ENCODE results near the gene CAP2. TPM values are rescaled to one million over a fixed set of nuclear protein-coding genes. Genes with fewer than 3 reads are reported as not detected.

Gene CAP2
- total and polyA plus RNA-seq, 8 donors, result 0.61 to 78.8 (median 4.2) TPM

DNA sequence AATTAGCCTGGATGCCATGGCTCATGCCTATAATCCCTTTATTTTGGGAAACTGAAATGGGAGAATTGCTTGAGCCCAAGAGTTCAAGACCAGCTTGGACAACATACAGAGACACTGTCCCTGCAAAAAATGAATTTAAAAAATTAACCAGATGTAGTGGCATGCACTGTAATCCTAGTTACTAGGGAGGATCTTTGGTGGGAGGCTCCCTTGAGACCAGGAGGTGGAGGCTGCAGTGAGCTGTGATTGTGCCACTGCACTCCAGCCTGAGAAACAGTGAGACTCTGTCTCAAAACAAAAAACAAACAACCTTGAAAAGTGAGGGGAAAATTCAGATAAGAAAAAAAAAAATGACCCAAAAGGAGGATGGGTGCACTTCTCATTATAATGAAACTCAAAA, 23.4 kb downstream of the CAP2 start:
- no peaks in the 10 kb centered on the region for H3K27me3 ChIP-seq
- H3K36me3 ChIP-seq, result no peaks in the 10 kb centered on the region
- no peak for DNase-seq
- no peak overlapping the region for H3K4me3 ChIP-seq
- TF ChIP-seq, protein P1, sequence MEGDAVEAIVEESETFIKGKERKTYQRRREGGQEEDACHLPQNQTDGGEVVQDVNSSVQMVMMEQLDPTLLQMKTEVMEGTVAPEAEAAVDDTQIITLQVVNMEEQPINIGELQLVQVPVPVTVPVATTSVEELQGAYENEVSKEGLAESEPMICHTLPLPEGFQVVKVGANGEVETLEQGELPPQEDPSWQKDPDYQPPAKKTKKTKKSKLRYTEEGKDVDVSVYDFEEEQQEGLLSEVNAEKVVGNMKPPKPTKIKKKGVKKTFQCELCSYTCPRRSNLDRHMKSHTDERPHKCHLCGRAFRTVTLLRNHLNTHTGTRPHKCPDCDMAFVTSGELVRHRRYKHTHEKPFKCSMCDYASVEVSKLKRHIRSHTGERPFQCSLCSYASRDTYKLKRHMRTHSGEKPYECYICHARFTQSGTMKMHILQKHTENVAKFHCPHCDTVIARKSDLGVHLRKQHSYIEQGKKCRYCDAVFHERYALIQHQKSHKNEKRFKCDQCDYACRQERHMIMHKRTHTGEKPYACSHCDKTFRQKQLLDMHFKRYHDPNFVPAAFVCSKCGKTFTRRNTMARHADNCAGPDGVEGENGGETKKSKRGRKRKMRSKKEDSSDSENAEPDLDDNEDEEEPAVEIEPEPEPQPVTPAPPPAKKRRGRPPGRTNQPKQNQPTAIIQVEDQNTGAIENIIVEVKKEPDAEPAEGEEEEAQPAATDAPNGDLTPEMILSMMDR (IDR thresholded peaks at IDR 0.05), result no peak
- TF ChIP-seq POLR2A (IDR thresholded peaks at IDR 0.05), result no peak
- TF ChIP-seq POLR2AphosphoS5 (IDR thresholded peaks at IDR 0.05), result no peak
- no peak for TF ChIP-seq EP300 (IDR thresholded peaks at IDR 0.05)
- no peaks in the 10 kb centered on the region for H3K9me3 ChIP-seq
- H3K27ac ChIP-seq, result no peak overlapping the region
- intact Hi-C loops (cut with DNase I; ENCODE audit: low total_unique reads), result no loop called here
- H3K4me1 ChIP-seq, result peaks cover 0 to 23% (median 4%) of the 10 kb centered on the region in 4 donors

GRCh38 chr6:17417817-17418216, 24.4 kb downstream of the CAP2 start:
- Histone ChIP-seq H3K9me3 (no peaks in the 10 kb centered on the region), H3K4me1 (peaks cover 0 to 22% (median 4%) of the 10 kb centered on the region in 4 donors), H3K36me3 (no peaks in the 10 kb centered on the region), H3K4me3 (no peak overlapping the region), H3K27me3 (no peaks in the 10 kb centered on the region), H3K27ac (peak overlapping the region in 4 of 5 donors; percentile 14 to 63 (median 31))
- intact Hi-C loops (cut with DNase I; ENCODE audit: low total_unique reads), result no loop called here
- WGBS, 5 donors, result 51 to 83% (median 64%) methylated on average over 4 of the region's 4 CpGs
- TF ChIP-seq EP300 (IDR thresholded peaks at IDR 0.05), result no peak
- no peak for TF ChIP-seq POLR2A (IDR thresholded peaks at IDR 0.05)
- TF ChIP-seq POLR2AphosphoS5 (IDR thresholded peaks at IDR 0.05), result no peak
- TF ChIP-seq, protein P1 (IDR thresholded peaks at IDR 0.05), result no peak
- peak in 1 of 2 donors; percentile 20 for DNase-seq

GRCh38 chr6:17418281-17419188, 25.1 kb downstream of the CAP2 start:
- 57 to 74% (median 71%) methylated on average over 12 of the region's 12 CpGs for WGBS, 5 donors
- Histone ChIP-seq H3K27me3 (no peaks in the 10 kb centered on the region), H3K4me3 (no peak overlapping the region), H3K36me3 (no peaks in the 10 kb centered on the region), H3K4me1 (peaks cover 0 to 17% (median 4%) of the 10 kb centered on the region in 4 donors), H3K27ac (peak overlapping the region in 4 of 5 donors; percentile 14 to 63 (median 31)), H3K9me3 (no peaks in the 10 kb centered on the region)
- intact Hi-C loops (cut with DNase I; ENCODE audit: low total_unique reads), result no loop called here
- TF ChIP-seq POLR2AphosphoS5 (IDR thresholded peaks at IDR 0.05) (no peak), POLR2A (IDR thresholded peaks at IDR 0.05) (no peak), EP300 (IDR thresholded peaks at IDR 0.05) (no peak)
- TF ChIP-seq, protein P1 (IDR thresholded peaks at IDR 0.05), result no peak
- no peak for DNase-seq

DNA sequence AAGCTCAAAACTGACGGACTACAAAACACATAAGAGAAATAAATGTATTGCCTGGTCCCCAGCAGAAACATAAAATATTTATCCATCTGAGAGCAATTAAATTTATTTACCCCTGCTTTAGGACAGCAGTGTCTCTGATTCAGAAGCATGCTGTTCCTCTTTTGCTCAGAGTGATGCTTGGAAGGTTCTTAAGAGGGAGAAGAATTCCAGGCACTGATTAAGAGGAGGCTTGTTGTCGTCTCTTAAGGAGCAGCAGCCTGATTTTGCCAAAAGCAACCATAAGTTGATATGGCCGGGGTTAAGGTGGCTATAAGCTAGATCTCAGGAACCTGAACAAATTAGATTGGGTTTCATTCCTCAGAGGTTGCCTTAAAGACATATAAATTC, 25.8 kb downstream of the CAP2 start:
- Histone ChIP-seq H3K4me3 (no peak overlapping the region), H3K27ac (peak overlapping the region in 2 of 5 donors; percentile 27 to 63), H3K36me3 (no peaks in the 10 kb centered on the region), H3K4me1 (peaks cover 0 to 17% (median 4%) of the 10 kb centered on the region in 4 donors), H3K27me3 (no peaks in the 10 kb centered on the region), H3K9me3 (no peaks in the 10 kb centered on the region)
- whole genome bisulfite sequencing, 5 donors, result 71 to 88% (median 84%) methylated on average over 3 of the region's 3 CpGs
- no peak for DNase-seq
- no peak for TF ChIP-seq POLR2A (IDR thresholded peaks at IDR 0.05)
- TF ChIP-seq POLR2AphosphoS5 (IDR thresholded peaks at IDR 0.05), result no peak
- TF ChIP-seq, protein P1 (IDR thresholded peaks at IDR 0.05), result no peak
- TF ChIP-seq EP300 (IDR thresholded peaks at IDR 0.05), result no peak
- intact Hi-C loops (cut with DNase I; ENCODE audit: low total_unique reads), result no loop called here
